Fibroblast of skin of right quadriceps (primary cell): ENCODE data around the gene AGAP1.

Experiments
- DNase-seq: peaks from one replicate; pipeline ENCODE4 v3.0.0-alpha.2; 2013

The AGAP1 gene

DNA sequence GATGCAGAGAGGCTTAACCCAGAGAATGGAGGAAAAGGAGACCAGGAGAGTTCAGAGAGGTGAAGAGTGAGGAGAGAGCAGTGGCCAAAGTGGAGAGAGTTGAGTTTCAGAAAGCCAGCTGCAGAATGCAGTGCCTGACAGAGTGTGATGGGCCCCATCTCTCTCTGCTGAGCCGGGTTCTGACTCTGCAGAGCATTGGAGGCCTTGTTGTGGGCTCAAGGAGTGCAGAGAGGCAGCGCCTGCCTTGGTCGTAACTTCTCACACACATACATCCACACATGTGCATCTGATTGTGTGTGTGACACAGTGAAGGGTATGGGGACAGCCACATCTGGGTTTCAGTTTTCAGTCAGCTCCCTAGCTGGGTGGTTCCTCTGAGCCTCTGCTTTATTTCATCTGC lies 58.8 kb downstream of the AGAP1 start:
- no peak for DNase-seq

DNA sequence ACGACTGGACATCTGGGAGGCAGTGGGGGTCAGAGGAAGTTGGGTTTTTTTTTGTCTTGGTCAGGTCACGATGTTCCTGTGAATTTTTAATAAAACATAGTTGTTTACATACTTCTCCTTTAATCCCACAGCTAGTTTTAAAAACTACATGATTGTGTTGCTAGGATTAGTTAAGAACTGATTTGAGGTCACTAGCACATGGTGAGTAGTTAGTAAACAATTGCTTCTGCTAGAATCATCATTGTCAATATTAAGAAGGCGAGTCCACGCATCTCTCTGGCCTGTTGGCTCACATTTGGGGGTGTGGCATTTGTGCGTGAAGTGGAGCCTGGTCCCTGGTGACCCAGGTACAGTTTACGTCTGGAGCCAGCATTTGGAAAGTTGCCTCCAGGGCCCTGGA lies 59.4 kb downstream of the AGAP1 start:
- no peak for DNase-seq

DNA sequence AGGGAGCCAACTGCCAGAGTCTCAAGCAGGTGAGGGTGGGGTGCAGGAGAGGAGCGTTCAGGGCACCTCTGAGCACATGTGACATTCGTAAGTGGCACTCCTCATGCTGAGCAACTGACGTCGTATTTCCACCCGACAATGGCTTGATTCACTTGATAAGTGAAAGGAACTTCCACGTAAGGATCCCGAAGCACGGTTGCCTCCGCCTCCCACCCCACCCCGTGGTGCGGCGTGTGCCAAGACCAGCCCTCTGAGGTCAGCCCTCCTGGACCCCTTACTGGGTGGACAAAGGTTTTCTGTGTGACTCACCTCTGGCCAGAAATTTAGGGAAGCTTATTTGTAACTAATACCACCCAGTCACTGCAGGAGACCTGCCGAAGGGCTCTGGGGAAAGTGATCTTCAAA lies 59.9 kb downstream of the AGAP1 start:
- no peak for DNase-seq

GRCh38 chr2:235554385-235554784 lies 60.5 kb downstream of the AGAP1 start:
- no peak for DNase-seq

- no peak for DNase-seq
Observed at GRCh38 chr2:235554936-235555335, 61.1 kb downstream of the AGAP1 start.

DNA sequence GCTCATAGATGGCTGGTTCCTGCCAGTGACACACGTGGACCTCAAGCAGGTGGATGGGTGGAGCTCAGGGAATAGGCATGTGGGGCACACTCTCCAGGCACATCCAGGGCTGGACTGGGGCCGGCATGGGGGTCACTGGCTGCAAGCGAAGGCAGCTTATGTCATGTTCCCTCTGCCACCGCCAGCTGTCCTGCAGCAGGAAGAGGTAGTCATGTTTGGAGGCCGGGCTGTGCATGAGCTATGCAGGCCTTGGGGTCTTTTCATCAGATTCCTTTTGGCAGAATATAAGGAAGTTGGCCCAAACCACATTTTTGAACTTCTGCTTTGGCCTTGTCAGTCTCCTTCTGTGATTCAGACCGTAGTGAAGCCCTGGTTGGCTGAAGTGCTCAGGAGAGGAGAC lies 61.5 kb downstream of the AGAP1 start:
- DNase-seq = no peak

- no peak for DNase-seq
Observed at GRCh38 chr2:235556086-235556485, 62.2 kb downstream of the AGAP1 start.

- no peak for DNase-seq
Observed at GRCh38 chr2:235556901-235557300, 63.1 kb downstream of the AGAP1 start.

GRCh38 chr2:235557903-235558302 lies 64.1 kb downstream of the AGAP1 start:
- DNase-seq = no peak

- peak; percentile 27 for DNase-seq
Observed at GRCh38 chr2:235558572-235558971, 64.7 kb downstream of the AGAP1 start.

GRCh38 chr2:235560345-235560744 lies 66.5 kb downstream of the AGAP1 start:
- no peak for DNase-seq

- DNase-seq = peak; percentile 22
Observed at GRCh38 chr2:235561450-235561849, 67.6 kb downstream of the AGAP1 start.

DNA sequence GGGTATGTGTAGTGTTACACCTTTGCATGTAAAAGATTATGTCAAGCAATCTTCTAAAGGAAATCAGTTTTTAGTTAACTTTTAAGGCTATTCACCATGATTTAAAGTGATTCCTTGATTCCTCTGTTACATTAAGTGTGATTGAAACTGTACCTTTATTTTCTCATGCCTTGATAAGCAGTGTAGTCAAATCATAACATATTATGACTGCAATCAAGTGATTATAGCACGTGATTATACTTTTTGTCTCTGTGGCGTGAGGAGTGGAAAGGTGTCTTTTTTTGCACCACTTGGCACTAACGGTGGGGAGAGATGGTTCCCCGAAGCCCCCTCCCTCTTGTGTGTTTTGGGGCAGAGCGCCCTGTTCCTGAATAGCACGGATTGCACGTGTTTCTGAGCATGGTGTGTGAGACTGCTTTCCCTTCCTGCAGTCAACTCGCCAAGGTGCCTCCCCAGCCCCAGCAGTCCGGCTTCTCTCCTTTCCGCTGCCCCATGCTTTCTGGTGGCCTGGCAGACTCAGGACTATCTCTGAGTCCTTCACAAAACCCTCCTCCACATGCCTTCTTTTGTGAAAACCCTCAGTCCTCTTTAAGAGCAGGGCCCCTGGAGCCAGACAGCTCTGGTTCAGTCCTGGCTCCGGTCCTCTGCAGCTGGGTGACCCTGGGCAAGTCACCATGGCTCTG lies 68.4 kb downstream of the AGAP1 start:
- no peak for DNase-seq

GRCh38 chr2:235563056-235563910 lies 69.4 kb downstream of the AGAP1 start:
- DNase-seq = peak; percentile 67

- no peak for DNase-seq
Observed at GRCh38 chr2:235564066-235564465, 70.2 kb downstream of the AGAP1 start.

DNA sequence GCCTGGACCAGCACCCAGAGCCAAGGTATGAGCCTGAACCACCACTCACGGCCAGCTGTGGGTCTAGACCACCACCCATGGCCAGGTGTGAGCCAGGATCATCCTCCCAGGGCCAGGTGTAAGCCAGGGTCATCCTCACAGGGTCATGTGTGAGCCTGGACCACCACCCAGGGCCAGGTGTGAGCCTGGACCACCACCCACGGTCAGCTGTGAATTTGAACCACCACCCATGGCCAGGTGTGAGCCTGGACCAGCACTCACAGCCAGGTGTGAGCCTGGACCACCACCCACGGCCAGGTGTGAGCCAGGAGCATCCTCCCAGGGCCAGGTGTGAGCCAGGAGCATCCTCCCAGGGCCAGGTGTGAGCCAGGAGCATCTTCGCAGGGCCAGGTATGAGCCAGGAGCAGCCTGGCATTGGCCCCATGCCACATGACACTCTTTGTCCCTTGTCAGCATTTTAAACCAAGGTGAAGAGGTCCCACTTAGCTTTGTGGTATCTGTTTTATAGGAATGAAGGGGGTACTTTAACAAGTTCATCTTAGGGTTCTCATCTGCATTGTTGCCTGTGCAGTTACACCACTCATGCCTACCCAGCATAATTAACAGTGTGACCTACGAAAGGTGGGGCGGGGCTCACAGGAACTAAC lies 71.2 kb downstream of the AGAP1 start:
- no peak for DNase-seq

- no peak for DNase-seq
Observed at GRCh38 chr2:235566415-235566814, 72.6 kb downstream of the AGAP1 start.

DNA sequence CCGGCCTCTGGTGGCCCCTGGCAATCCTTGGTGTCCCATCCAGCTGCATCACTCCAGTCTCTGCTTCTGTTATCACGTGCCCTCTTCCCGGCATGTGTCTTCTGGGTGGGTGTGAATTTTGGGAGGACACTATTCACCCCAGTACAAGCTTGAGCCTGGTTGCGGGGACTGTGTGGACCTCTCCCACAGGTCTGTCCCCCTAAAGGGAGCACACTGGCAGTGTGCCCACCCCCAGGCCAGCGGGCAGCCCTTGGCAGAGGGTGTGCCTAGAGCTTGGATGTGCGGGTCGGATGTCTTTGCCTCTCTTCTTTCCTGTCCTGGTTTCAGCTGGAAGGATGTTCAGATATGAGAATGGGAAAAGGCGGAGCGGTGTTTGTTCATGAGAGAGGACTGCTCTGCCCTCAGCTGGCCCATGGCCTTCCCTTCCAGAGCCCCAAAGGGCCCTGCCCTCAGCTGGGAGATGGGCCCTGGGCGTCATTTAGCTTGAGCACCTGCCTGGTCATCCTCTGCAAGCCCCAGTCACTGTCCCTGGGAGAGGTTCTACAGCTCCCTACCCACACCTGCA lies 73.2 kb downstream of the AGAP1 start:
- no peak for DNase-seq

DNA sequence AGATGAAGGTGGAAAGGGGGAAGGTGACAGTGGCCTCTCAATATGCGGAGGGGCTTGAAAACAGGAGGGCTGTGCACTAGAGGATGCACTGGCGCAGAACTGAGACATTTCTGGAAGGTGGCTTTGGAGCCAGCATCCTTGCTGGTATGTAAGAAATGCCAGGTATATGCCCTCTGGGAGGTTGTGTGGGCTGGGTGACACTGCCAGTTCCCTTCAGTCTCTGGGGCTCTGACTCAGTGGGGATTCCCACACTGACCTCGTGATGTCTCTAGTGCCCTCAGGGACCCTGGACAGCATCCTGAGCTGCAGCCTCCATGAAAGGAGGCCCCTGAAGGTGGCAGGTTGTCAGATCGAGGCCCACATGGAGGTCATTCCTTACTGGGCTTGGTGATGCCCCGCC lies 74.0 kb downstream of the AGAP1 start:
- no peak for DNase-seq

GRCh38 chr2:235568431-235568830 lies 74.6 kb downstream of the AGAP1 start:
- DNase-seq = no peak

- DNase-seq = no peak
Observed at GRCh38 chr2:235569837-235570236, 76.0 kb downstream of the AGAP1 start.

- peak; percentile 30 for DNase-seq
Observed at GRCh38 chr2:235570256-235570655, 76.4 kb downstream of the AGAP1 start.

DNA sequence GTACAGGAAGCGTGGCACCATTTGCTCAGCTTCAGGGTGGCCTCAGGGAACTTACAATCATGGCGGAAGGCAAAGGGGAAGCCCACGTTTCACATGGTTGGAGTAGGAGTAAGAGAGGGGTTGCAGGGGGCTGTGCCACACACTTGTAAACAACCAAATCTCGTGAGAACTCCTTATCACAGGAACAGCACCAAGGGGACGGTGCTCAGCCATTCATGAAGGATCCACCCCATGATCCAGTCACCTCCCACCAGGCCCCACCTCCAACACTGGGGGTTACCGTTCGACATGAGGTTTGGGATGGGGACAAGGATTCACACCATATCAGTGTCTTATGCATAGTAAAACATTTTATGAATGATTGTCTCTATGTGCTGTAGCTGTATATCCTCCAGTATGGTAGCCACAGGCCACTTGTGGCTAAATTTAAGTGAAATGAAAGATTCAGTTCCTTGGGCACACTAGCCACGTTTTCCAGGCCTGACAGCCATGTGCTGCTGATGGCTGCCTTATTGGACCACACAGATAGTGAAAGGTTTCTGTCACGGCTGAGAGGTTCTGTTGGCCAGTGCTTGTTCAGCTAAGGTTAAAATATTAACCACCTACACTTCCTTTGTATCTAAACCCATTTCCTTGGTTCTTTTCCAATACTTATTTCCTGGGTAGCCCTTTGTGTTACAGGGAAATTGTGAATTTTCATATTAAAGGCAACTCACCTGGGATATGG lies 77.3 kb downstream of the AGAP1 start:
- DNase-seq = no peak
